DND-41 (cell line): ENCODE measurements around the gene MED31.

ENCODE experiments used
- ATAC-seq: fragments of 200-7000 bp; cut with Tn5 transposase; 3 replicates; pipeline ENCODE4 v1.9.1; 2021; ENCODE audit warnings: low read depth; ENCODE audit not compliant: insufficient read depth
- DNase-seq: peaks from one replicate; pipeline ENCODE4 v3.0.0-alpha.2; 2020
- H2AFZ ChIP-seq: 2 replicates; pipeline ENCODE4 v1.6.0; 2012; ENCODE audit warnings: low read depth, low read length
- H3K27ac ChIP-seq: 2 replicates; pipeline ENCODE4 v1.5.1; 2012; ENCODE audit warnings: low read length, inconsistent platforms
- H3K27me3 ChIP-seq: fragments of 200-600 bp; sonication (generic); 2 replicates; pipeline ENCODE4 v1.6.0; 2012; ENCODE audit warnings: low read length, mild to moderate bottlenecking, inconsistent platforms; ENCODE audit not compliant: insufficient read depth, poor library complexity
- H3K36me3 ChIP-seq: 2 replicates; pipeline ENCODE4 v1.5.1; 2012; ENCODE audit warnings: low read length, inconsistent platforms; ENCODE audit not compliant: insufficient read depth
- H3K4me1 ChIP-seq: 2 replicates; pipeline ENCODE4 v1.5.1; 2012; ENCODE audit warnings: mild to moderate bottlenecking, low read length; ENCODE audit not compliant: insufficient read depth
- H3K4me2 ChIP-seq: 2 replicates; pipeline ENCODE4 v1.6.0; 2012; ENCODE audit warnings: mild to moderate bottlenecking, moderate library complexity, low read length, inconsistent platforms; ENCODE audit not compliant: insufficient read depth
- H3K4me3 ChIP-seq, 2 experiments: fragments of 200-600 bp in 1 of 2; shearing (Covaris generic) in 1 of 2; 2 replicates each; pipeline ENCODE4 v1.5.1; 2012 to 2016; ENCODE audit warnings: inconsistent platforms in 2 of 2, low read length in 2 of 2, mild to moderate bottlenecking in 2 of 2, low read depth in 1 of 2, moderate library complexity in 1 of 2
- H3K79me2 ChIP-seq: 2 replicates; pipeline ENCODE4 v1.6.0; 2012; ENCODE audit warnings: low read length, inconsistent platforms; ENCODE audit not compliant: insufficient read depth
- H3K9ac ChIP-seq: 2 replicates; pipeline ENCODE4 v1.6.0; 2012; ENCODE audit warnings: low read depth, mild to moderate bottlenecking, inconsistent platforms, low read length, moderate library complexity
- H3K9me3 ChIP-seq: 2 replicates; pipeline ENCODE4 v1.5.1; 2012; ENCODE audit warnings: low read length, moderate library complexity, mild to moderate bottlenecking, inconsistent platforms; ENCODE audit not compliant: insufficient read depth, severe bottlenecking
- H4K20me1 ChIP-seq: 2 replicates; pipeline ENCODE4 v1.6.0; 2012; ENCODE audit warnings: low read length; ENCODE audit not compliant: insufficient read depth
- EZH2 ChIP-seq: IDR thresholded peaks from 3 replicates; pipeline ENCODE4 v1.6.1; 2012; ENCODE audit warnings: borderline replicate concordance, low read depth, mild to moderate bottlenecking, moderate library complexity, low read length, inconsistent platforms; ENCODE audit not compliant: severe bottlenecking
- TF ChIP-seq, protein P1 (sequence below): IDR thresholded peaks from 2 replicates; pipeline ENCODE4 v1.5.1; 2012; ENCODE audit warnings: borderline replicate concordance, low read length, moderate library complexity, mild to moderate bottlenecking; ENCODE audit not compliant: poor library complexity, severe bottlenecking; ENCODE audit errors: extremely low read depth

Gene MED31

GRCh38 chr17:6651354-6651918 is at the start of gene MED31, which contains the start of gene C17orf100:
TSS of gene MED31 (minus strand) at chr17:6651605. CDS start at chr17:6651528, 77 bp downstream.
TSS of gene C17orf100 (plus strand) at chr17:6651762. CDS start at chr17:6651914, 152 bp downstream.
- Histone ChIP-seq H3K4me3 (peak within 1 kb of the TSS; percentile 84 to 88), H3K9me3 (no peaks in the 10 kb centered on the region), H3K36me3 (peaks cover 28% of the 10 kb centered on the region), H3K4me2 (peak within 1 kb of the TSS; percentile 95), H3K4me1 (peaks cover 56% of the 10 kb centered on the region), H3K27ac (peak within 1 kb of the TSS; percentile 87), H4K20me1 (peaks cover 22% of the 10 kb centered on the region; the same call in 1 of the 2 replicates), H2AFZ (peak within 1 kb of the TSS; percentile 89), H3K79me2 (peaks cover 51% of the 10 kb centered on the region), H3K9ac (peak within 1 kb of the TSS; percentile 69), H3K27me3 (peaks cover 4% of the 10 kb centered on the region)
- TF ChIP-seq EZH2 = no peak
- TF ChIP-seq, protein P1, sequence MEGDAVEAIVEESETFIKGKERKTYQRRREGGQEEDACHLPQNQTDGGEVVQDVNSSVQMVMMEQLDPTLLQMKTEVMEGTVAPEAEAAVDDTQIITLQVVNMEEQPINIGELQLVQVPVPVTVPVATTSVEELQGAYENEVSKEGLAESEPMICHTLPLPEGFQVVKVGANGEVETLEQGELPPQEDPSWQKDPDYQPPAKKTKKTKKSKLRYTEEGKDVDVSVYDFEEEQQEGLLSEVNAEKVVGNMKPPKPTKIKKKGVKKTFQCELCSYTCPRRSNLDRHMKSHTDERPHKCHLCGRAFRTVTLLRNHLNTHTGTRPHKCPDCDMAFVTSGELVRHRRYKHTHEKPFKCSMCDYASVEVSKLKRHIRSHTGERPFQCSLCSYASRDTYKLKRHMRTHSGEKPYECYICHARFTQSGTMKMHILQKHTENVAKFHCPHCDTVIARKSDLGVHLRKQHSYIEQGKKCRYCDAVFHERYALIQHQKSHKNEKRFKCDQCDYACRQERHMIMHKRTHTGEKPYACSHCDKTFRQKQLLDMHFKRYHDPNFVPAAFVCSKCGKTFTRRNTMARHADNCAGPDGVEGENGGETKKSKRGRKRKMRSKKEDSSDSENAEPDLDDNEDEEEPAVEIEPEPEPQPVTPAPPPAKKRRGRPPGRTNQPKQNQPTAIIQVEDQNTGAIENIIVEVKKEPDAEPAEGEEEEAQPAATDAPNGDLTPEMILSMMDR = no peak
- ATAC-seq = peak; percentile 99
- peak; percentile 94 for DNase-seq

- H4K20me1 ChIP-seq = no peaks in the 10 kb centered on the region
- no peaks in the 10 kb centered on the region for H3K79me2 ChIP-seq
- peaks cover 9% of the 10 kb centered on the region for H3K27me3 ChIP-seq
- H3K36me3 ChIP-seq = no peaks in the 10 kb centered on the region
- no peak overlapping the region for H3K4me2 ChIP-seq
- H3K9me3 ChIP-seq = no peaks in the 10 kb centered on the region
- no peak overlapping the region for H3K9ac ChIP-seq
- H2AFZ ChIP-seq = no peak overlapping the region
- no peak overlapping the region for H3K27ac ChIP-seq
- no peaks in the 10 kb centered on the region for H3K4me1 ChIP-seq
- no peak for ATAC-seq
- no peak for DNase-seq
- no peak overlapping the region for H3K4me3 ChIP-seq
- no peak for TF ChIP-seq EZH2
- TF ChIP-seq, protein P1 = no peak
Measured at GRCh38 chr17:6700948-6701307, 49.5 kb upstream of the MED31 start.

- DNase-seq (no peak), ATAC-seq (no peak)
- Histone ChIP-seq H3K4me3 (no peak overlapping the region), H3K9ac (no peak overlapping the region), H3K36me3 (no peaks in the 10 kb centered on the region), H3K27ac (no peak overlapping the region), H3K27me3 (peaks cover 10% of the 10 kb centered on the region), H3K9me3 (no peaks in the 10 kb centered on the region), H4K20me1 (no peaks in the 10 kb centered on the region), H3K79me2 (no peaks in the 10 kb centered on the region), H3K4me1 (no peaks in the 10 kb centered on the region), H3K4me2 (no peak overlapping the region), H2AFZ (no peak overlapping the region)
- TF ChIP-seq, protein P1 = no peak
- TF ChIP-seq EZH2 = no peak
Measured at GRCh38 chr17:6699997-6700947, 48.9 kb upstream of the MED31 start.
